ENCODE measurements around the gene PPFIA1.

- TF ChIP-seq CTCF (conservative IDR thresholded peaks at IDR 0.05; ENCODE audit: low read depth, low read length) (no peak), EZH2 (IDR thresholded peaks at IDR 0.05; ENCODE audit: borderline replicate concordance, low read depth, low read length, poor library complexity, severe bottlenecking) (no peak)
Observed at GRCh38 chr11:70304208-70304603, 33.7 kb downstream of the PPFIA1 start.

Data from A673 (cell line).